ENCODE data around the gene TTC9. TPM values are rescaled to one million over a fixed set of nuclear protein-coding genes. Genes with fewer than 3 reads are reported as not detected.

The TTC9 gene
- total and polyA plus RNA-seq, 2 donors (not counting 1 experiment from before 2014, with no cell fraction given), result 1.9 to 4.3 TPM

- H3K4me3 ChIP-seq (replicated peaks in 1 of 4; ENCODE audit: control extremely low read depth in 1 of 4, insufficient read depth in 1 of 4, low read depth in 3 of 4, low read length in 4 of 4), result no peak overlapping the region
- no peaks in the 10 kb centered on the region for H4K20me1 ChIP-seq (ENCODE audit: control insufficient read depth, extremely low read depth, insufficient read depth, low read length)
- DNase-seq (ENCODE audit: low read depth in 2 of 2), result no peak
- peaks cover 23% of the 10 kb centered on the region for H3K27me3 ChIP-seq (ENCODE audit: control insufficient read depth, insufficient read depth, low read length)
- no peak overlapping the region for H3K4me2 ChIP-seq (ENCODE audit: extremely low read depth, insufficient read depth, low read length)
- H3K79me2 ChIP-seq (ENCODE audit: control insufficient read depth, insufficient read depth, low read length), result no peaks in the 10 kb centered on the region
- H3K36me3 ChIP-seq (ENCODE audit: control insufficient read depth, insufficient read depth, low read length), result no peaks in the 10 kb centered on the region
- no peaks in the 10 kb centered on the region for H3K9me3 ChIP-seq (ENCODE audit: control insufficient read depth, insufficient read depth, low read depth, low read length)
- TF ChIP-seq CTCF (conservative IDR thresholded peaks at IDR 0.05 in 1 of 2, IDR thresholded peaks at IDR 0.05 in 1 of 2; ENCODE audit: low read depth in 1 of 2, low read length in 2 of 2), result no peak
- no peak for TF ChIP-seq EZH2 (IDR thresholded peaks at IDR 0.05; ENCODE audit: low read length, missing control alignments)
- no peak overlapping the region for H3K9ac ChIP-seq (ENCODE audit: insufficient read depth, low read length)
- no peak overlapping the region for H3K27ac ChIP-seq (ENCODE audit: insufficient read depth, low read length)
- H3K4me1 ChIP-seq (ENCODE audit: control insufficient read depth, extremely low read depth, insufficient read depth, low read length), result no peaks in the 10 kb centered on the region
- no peak overlapping the region for H2AFZ ChIP-seq (ENCODE audit: low read length)
Measured at GRCh38 chr14:70646705-70647104, 5.0 kb downstream of the TTC9 start.

- Histone ChIP-seq H3K9me3 (ENCODE audit: control insufficient read depth, insufficient read depth, low read depth, low read length) (no peaks in the 10 kb centered on the region), H4K20me1 (ENCODE audit: control insufficient read depth, extremely low read depth, insufficient read depth, low read length) (no peaks in the 10 kb centered on the region), H3K79me2 (ENCODE audit: control insufficient read depth, insufficient read depth, low read length) (no peaks in the 10 kb centered on the region), H3K4me2 (ENCODE audit: extremely low read depth, insufficient read depth, low read length) (no peak overlapping the region), H3K4me1 (ENCODE audit: control insufficient read depth, extremely low read depth, insufficient read depth, low read length) (no peaks in the 10 kb centered on the region), H3K27ac (ENCODE audit: insufficient read depth, low read length) (no peak overlapping the region), H3K27me3 (ENCODE audit: control insufficient read depth, insufficient read depth, low read length) (peaks cover 16% of the 10 kb centered on the region), H3K36me3 (ENCODE audit: control insufficient read depth, insufficient read depth, low read length) (no peaks in the 10 kb centered on the region), H3K4me3 (replicated peaks in 1 of 4; ENCODE audit: control extremely low read depth in 1 of 4, insufficient read depth in 1 of 4, low read depth in 3 of 4, low read length in 4 of 4) (no peak overlapping the region), H2AFZ (ENCODE audit: low read length) (no peak overlapping the region), H3K9ac (ENCODE audit: insufficient read depth, low read length) (no peak overlapping the region)
- no peak for TF ChIP-seq EZH2 (IDR thresholded peaks at IDR 0.05; ENCODE audit: low read length, missing control alignments)
- no peak for TF ChIP-seq CTCF (conservative IDR thresholded peaks at IDR 0.05 in 1 of 2, IDR thresholded peaks at IDR 0.05 in 1 of 2; ENCODE audit: low read depth in 1 of 2, low read length in 2 of 2)
- DNase-seq (ENCODE audit: low read depth in 2 of 2), result no peak
Measured at GRCh38 chr14:70648346-70648745, 6.6 kb downstream of the TTC9 start.

GRCh38 chr14:70649803-70650202 lies 8.1 kb downstream of the TTC9 start:
- Histone ChIP-seq H4K20me1 (ENCODE audit: control insufficient read depth, extremely low read depth, insufficient read depth, low read length) (no peaks in the 10 kb centered on the region), H3K9ac (ENCODE audit: insufficient read depth, low read length) (no peak overlapping the region), H3K79me2 (ENCODE audit: control insufficient read depth, insufficient read depth, low read length) (no peaks in the 10 kb centered on the region), H2AFZ (ENCODE audit: low read length) (no peak overlapping the region), H3K27ac (ENCODE audit: insufficient read depth, low read length) (no peak overlapping the region), H3K36me3 (ENCODE audit: control insufficient read depth, insufficient read depth, low read length) (no peaks in the 10 kb centered on the region), H3K4me2 (ENCODE audit: extremely low read depth, insufficient read depth, low read length) (no peak overlapping the region), H3K9me3 (ENCODE audit: control insufficient read depth, insufficient read depth, low read depth, low read length) (no peaks in the 10 kb centered on the region), H3K4me1 (ENCODE audit: control insufficient read depth, extremely low read depth, insufficient read depth, low read length) (no peaks in the 10 kb centered on the region), H3K4me3 (replicated peaks in 1 of 4; ENCODE audit: control extremely low read depth in 1 of 4, insufficient read depth in 1 of 4, low read depth in 3 of 4, low read length in 4 of 4) (no peak overlapping the region), H3K27me3 (ENCODE audit: control insufficient read depth, insufficient read depth, low read length) (peaks cover 6% of the 10 kb centered on the region)
- no peak for DNase-seq (ENCODE audit: low read depth in 2 of 2)
- TF ChIP-seq CTCF (conservative IDR thresholded peaks at IDR 0.05 in 1 of 2, IDR thresholded peaks at IDR 0.05 in 1 of 2; ENCODE audit: low read depth in 1 of 2, low read length in 2 of 2) (no peak), EZH2 (IDR thresholded peaks at IDR 0.05; ENCODE audit: low read length, missing control alignments) (no peak)

Data from fibroblast of lung (primary cell).